ENCODE data around the gene SPCS2. TPM values are rescaled to one million over a fixed set of nuclear protein-coding genes. Genes with fewer than 3 reads are reported as not detected.
A peak's percentile ranks its signal among the peaks of the same experiment; 100 is the strongest.

The SPCS2 gene
- total RNA-seq (49.9 TPM), polyA plus RNA-seq (99.7 TPM)

DNA sequence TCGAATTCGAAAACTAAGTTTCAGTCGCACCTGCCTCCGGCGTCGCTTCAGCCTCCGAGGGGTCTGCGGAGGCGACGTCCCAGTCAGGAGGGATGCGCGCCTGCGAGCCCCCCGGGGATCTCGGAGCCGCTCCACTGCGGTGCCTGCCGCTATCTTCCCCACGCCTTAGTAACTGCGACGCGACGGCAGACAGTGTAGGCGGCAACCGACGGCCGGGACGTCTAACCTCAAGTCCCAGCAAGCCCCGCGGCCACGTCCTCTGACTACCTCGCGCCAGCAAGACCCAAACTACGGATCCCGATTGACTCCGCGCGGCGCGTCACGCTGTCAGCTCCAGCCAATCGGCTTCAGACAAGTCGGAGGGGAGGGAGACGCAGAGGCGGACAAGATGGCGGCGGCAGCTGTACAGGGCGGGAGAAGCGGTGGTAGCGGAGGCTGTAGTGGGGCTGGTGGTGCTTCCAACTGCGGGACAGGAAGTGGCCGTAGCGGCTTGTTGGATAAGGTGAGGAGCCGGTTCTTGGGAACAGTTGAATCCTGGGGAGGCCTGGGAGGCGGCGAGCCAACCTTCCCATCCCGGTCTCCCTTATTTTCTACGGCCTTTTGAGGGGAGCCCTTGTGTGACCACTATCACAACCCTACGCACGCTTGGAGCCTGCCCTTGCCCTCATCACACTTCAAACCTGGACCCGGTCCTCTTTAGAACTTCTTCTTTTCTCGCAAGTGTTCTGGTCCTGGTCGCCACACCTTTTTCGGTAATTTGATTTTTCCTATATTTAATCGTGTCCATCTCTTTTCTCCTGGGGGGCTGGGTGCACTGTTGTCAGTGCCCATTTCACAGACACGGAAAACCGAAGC, at the start of gene SPCS2, which contains the start of gene XRRA1:
Gene SPCS2 (plus strand): TSS at position 369 of the 855 bp plus-strand sequence. CDS start 20 bp downstream, at position 389.
Gene XRRA1 (minus strand): TSS at position 194 of the 855 bp plus-strand sequence. CDS start 8,213 bp downstream, outside the sequence.
- under 1% methylated on average over 67 of the region's 67 CpGs for WGBS
- H3K4me1 ChIP-seq (ENCODE audit: insufficient read depth) = peaks cover 2% of the 10 kb centered on the region
- peak within 1 kb of the TSS; percentile 79 for H3K4me3 ChIP-seq (ENCODE audit: low read depth, low read length)
- peak; percentile 95 for DNase-seq (ENCODE audit: extremely low spot score)
- no peaks in the 10 kb centered on the region for H3K36me3 ChIP-seq (ENCODE audit: insufficient read depth)
- peak within 1 kb of the TSS; percentile 59 for H3K27ac ChIP-seq (ENCODE audit: low read depth)

- DNase-seq (ENCODE audit: extremely low spot score) = no peak
- no peaks in the 10 kb centered on the region for H3K36me3 ChIP-seq (ENCODE audit: insufficient read depth)
- no peak overlapping the region for H3K27ac ChIP-seq (ENCODE audit: low read depth)
- no peaks in the 10 kb centered on the region for H3K4me1 ChIP-seq (ENCODE audit: insufficient read depth)
- WGBS = over 99% methylated on average over 4 of the region's 4 CpGs
- H3K4me3 ChIP-seq (ENCODE audit: low read depth, low read length) = no peak overlapping the region
These were observed 46.7 kb upstream of the SPCS2 start for GRCh38 chr11:74902342-74902741.

DNA sequence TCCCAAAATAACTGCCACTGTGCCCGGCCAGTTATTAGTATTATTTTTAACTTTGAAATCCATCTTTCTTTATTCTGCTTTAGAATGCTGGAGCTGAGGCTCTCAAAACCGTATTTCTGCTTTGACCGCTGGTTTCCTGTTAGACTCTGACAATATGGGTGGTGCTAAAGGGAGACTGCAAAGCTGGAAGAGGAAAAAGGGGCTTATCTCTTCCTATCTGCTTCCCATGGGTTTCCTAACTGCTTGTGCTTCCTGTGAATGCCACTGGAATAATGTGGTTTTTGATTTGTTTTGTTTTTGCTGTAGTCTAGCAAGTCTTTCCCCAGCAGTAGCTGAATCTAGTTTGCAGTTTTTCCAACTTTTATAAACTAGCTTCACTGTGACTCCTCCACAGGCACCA, 43.7 kb upstream of the SPCS2 start:
- DNase-seq (ENCODE audit: extremely low spot score) = no peak
- Histone ChIP-seq H3K4me1 (ENCODE audit: insufficient read depth) (no peaks in the 10 kb centered on the region), H3K4me3 (ENCODE audit: low read depth, low read length) (no peak overlapping the region), H3K27ac (ENCODE audit: low read depth) (no peak overlapping the region), H3K36me3 (ENCODE audit: insufficient read depth) (peaks cover 2% of the 10 kb centered on the region)
- 61% methylated on average over 3 of the region's 3 CpGs for WGBS

- no peak overlapping the region for H3K4me3 ChIP-seq (ENCODE audit: low read depth, low read length)
- WGBS = 64% methylated on average over 4 of the region's 4 CpGs
- no peaks in the 10 kb centered on the region for H3K4me1 ChIP-seq (ENCODE audit: insufficient read depth)
- no peak overlapping the region for H3K27ac ChIP-seq (ENCODE audit: low read depth)
- no peak for DNase-seq (ENCODE audit: extremely low spot score)
- H3K36me3 ChIP-seq (ENCODE audit: insufficient read depth) = peaks cover 7% of the 10 kb centered on the region
These were observed 39.7 kb upstream of the SPCS2 start for GRCh38 chr11:74909385-74909784.

- WGBS = 93% methylated on average over 4 of the region's 4 CpGs
- no peaks in the 10 kb centered on the region for H3K4me1 ChIP-seq (ENCODE audit: insufficient read depth)
- no peak for DNase-seq (ENCODE audit: extremely low spot score)
- H3K36me3 ChIP-seq (ENCODE audit: insufficient read depth) = peaks cover 7% of the 10 kb centered on the region
- no peak overlapping the region for H3K4me3 ChIP-seq (ENCODE audit: low read depth, low read length)
- no peak overlapping the region for H3K27ac ChIP-seq (ENCODE audit: low read depth)
These were observed 39.3 kb upstream of the SPCS2 start for GRCh38 chr11:74909812-74910211.

- DNase-seq (ENCODE audit: extremely low spot score) = no peak
- Histone ChIP-seq H3K36me3 (ENCODE audit: insufficient read depth) (no peaks in the 10 kb centered on the region), H3K4me1 (ENCODE audit: insufficient read depth) (no peaks in the 10 kb centered on the region), H3K27ac (ENCODE audit: low read depth) (no peak overlapping the region), H3K4me3 (ENCODE audit: low read depth, low read length) (no peak overlapping the region)
These were observed 25.9 kb upstream of the SPCS2 start for GRCh38 chr11:74923125-74923524.

- H3K36me3 ChIP-seq (ENCODE audit: insufficient read depth) = no peaks in the 10 kb centered on the region
- WGBS = 81% methylated on average over 4 of the region's 4 CpGs
- no peak overlapping the region for H3K4me3 ChIP-seq (ENCODE audit: low read depth, low read length)
- no peaks in the 10 kb centered on the region for H3K4me1 ChIP-seq (ENCODE audit: insufficient read depth)
- no peak overlapping the region for H3K27ac ChIP-seq (ENCODE audit: low read depth)
- DNase-seq (ENCODE audit: extremely low spot score) = no peak
These were observed 23.8 kb upstream of the SPCS2 start for GRCh38 chr11:74925281-74925680.

DNA sequence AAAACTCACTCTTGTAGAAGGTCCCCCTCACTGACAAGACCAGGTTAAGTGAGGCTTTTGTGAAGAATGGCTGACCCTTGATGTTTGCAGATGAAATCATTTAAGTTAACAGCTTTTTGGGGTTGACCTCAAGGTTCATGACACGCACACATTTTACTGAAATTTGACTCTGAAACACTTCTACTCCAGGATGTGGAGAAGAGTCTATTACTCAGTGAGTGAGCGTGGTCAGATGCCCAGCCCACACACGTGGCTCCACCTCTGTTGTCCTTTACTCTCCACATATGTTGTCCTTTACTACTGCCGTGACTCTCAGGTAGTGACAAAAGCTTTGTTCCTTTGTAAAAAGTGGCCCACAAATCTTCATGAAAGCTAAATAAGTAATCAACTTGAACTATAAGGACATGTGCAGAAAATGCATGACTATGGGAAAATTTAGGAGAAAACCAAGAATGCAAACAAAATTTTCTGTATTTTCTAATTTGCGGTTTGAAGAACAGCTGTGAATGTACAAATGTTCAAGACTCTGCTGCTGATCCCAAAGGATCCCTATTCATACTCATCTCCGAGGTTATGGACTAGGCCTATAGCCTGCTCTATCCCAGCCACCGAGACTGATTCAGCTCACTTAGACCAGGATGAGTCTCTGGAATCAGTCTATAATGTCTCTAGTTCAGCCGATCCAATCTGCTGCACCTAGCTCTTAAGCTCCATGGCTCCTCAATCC, 22.6 kb upstream of the SPCS2 start:
- no peak for DNase-seq (ENCODE audit: extremely low spot score)
- no peaks in the 10 kb centered on the region for H3K36me3 ChIP-seq (ENCODE audit: insufficient read depth)
- 88% methylated on average over 8 of the region's 8 CpGs for WGBS

GRCh38 chr11:74927496-74927895, 21.6 kb upstream of the SPCS2 start:
- H3K27ac ChIP-seq (ENCODE audit: low read depth) = no peak overlapping the region

More for the DNA sequence above, 22.6 kb upstream of the SPCS2 start:
- Histone ChIP-seq H3K4me3 (ENCODE audit: low read depth, low read length) (no peak overlapping the region), H3K4me1 (ENCODE audit: insufficient read depth) (no peaks in the 10 kb centered on the region), H3K27ac (ENCODE audit: low read depth) (no peak overlapping the region)

DNA sequence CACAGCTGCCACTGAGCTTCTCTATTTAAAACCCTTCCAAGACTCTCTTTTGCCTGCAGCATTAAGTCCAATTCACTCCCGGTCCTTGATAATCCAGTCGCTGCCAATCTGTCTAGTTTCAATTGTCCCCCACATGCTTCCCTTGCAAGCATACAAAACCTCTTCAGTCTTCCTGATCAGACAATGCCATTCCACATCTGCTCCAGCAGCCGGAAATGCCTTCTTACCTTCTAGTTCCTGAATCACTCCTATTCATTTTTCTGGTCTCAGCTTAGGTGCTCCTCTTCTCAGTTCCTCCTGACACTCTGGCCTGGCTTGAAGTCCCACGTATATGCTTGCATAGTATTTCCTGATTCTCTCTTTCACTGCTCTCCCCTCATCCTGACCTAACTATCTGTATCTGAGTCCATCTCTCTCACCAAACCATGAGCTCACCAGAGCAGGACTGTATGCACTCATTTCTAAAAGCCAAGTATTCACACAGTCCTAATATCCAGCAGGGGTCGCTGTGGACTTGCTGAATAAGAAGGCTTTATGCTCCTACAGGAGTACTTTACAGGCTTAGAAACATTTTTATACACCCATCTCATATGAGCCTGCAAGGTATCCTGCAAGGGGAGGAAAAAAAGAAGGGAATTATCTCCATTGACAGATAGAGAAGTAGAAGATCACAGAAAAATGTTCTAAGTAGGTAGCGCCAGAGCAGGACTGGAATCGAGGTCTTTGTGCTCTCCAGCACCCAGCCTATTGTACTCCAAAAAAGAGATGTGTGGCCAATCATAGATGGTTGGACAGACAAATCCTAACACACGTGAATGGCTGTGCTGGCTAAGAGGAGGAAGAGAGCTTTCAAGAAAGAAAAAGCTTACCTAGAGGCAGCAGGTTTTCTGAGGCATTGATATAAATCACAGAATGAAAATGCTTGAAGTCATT, 19.4 kb upstream of the SPCS2 start:
- DNase-seq (ENCODE audit: extremely low spot score) = peak; percentile 71
- H3K36me3 ChIP-seq (ENCODE audit: insufficient read depth) = no peaks in the 10 kb centered on the region
- H3K4me1 ChIP-seq (ENCODE audit: insufficient read depth) = no peaks in the 10 kb centered on the region
- no peak overlapping the region for H3K4me3 ChIP-seq (ENCODE audit: low read depth, low read length)
- 63% methylated on average over 8 of the region's 8 CpGs for WGBS
- H3K27ac ChIP-seq (ENCODE audit: low read depth) = no peak overlapping the region

More at GRCh38 chr11:74927496-74927895, 21.6 kb upstream of the SPCS2 start:
- Histone ChIP-seq H3K36me3 (ENCODE audit: insufficient read depth) (no peaks in the 10 kb centered on the region), H3K4me3 (ENCODE audit: low read depth, low read length) (no peak overlapping the region), H3K4me1 (ENCODE audit: insufficient read depth) (no peaks in the 10 kb centered on the region)
- DNase-seq (ENCODE audit: extremely low spot score) = no peak

- Histone ChIP-seq H3K4me3 (ENCODE audit: low read depth, low read length) (no peak overlapping the region), H3K27ac (ENCODE audit: low read depth) (no peak overlapping the region), H3K36me3 (ENCODE audit: insufficient read depth) (no peaks in the 10 kb centered on the region), H3K4me1 (ENCODE audit: insufficient read depth) (no peaks in the 10 kb centered on the region)
- DNase-seq (ENCODE audit: extremely low spot score) = no peak
- WGBS = 80% methylated on average over 5 of the region's 5 CpGs
These were observed 16.9 kb upstream of the SPCS2 start for GRCh38 chr11:74932169-74932568.

DNA sequence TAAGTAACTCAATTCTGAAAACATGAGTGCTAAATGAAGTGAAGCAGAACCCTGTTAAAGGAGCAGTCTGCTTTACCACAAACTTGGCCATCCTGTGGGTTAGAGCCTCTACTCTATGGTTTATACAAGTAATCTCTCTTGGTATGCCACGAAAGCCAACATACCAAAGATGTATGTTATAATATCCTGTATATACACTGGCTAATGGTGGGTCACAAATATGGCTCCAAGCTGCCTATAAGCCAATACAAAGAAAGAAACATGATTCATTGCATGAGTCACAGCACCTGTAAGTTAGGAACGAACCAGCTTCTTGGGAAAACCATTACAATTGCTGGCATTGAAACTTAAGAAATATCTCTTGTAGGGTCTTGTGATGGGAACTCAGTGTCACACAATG, 16.3 kb upstream of the SPCS2 start:
- no peak overlapping the region for H3K27ac ChIP-seq (ENCODE audit: low read depth)
- H3K4me3 ChIP-seq (ENCODE audit: low read depth, low read length) = no peak overlapping the region
- DNase-seq (ENCODE audit: extremely low spot score) = no peak
- H3K4me1 ChIP-seq (ENCODE audit: insufficient read depth) = no peaks in the 10 kb centered on the region
- no peaks in the 10 kb centered on the region for H3K36me3 ChIP-seq (ENCODE audit: insufficient read depth)
- 81% methylated on average over 2 of the region's 2 CpGs for WGBS

DNA sequence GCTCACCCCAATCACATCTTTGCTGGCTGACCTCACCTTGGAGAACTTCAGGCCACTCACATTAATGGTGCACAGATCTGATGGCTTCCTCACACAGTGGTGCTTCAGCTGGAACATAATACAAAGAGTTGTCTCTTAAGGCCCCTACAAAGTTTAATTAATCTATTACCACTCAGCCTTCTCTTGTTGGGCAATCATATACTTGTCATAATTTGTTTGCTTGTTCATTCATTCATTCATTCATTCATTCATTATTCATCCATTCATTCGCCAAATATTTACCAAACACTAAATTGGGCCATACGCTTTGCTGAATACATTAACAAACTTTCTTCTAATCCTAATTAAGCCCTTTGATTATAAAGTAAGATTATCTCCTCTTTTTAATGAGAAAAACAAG, 15.3 kb upstream of the SPCS2 start:
- DNase-seq (ENCODE audit: extremely low spot score) = no peak
- Histone ChIP-seq H3K27ac (ENCODE audit: low read depth) (no peak overlapping the region), H3K4me3 (ENCODE audit: low read depth, low read length) (no peak overlapping the region), H3K36me3 (ENCODE audit: insufficient read depth) (peaks cover 1% of the 10 kb centered on the region), H3K4me1 (ENCODE audit: insufficient read depth) (no peaks in the 10 kb centered on the region)
- WGBS = 95% methylated on average over 2 of the region's 2 CpGs

Data from urinary bladder (tissue), 4 donors.